Gastrocnemius medialis (tissue), 4 donors: ENCODE measurements around the gene TRAPPC3.

ENCODE experiments used
- CTCF ChIP-seq, 5 experiments: fragments of 450-650 bp in 3 of 5; fragments of 200-600 bp in 2 of 5; sonication (generic) in 2 of 5; IDR thresholded peaks in 4 of 5; conservative IDR thresholded peaks in 1 of 5; 1 replicate in 4 of 5; 2 replicates in 1 of 5; pipeline ENCODE4 v1.5.1; 2016 to 2019; ENCODE audit warnings: antibody characterized with exemption in 5 of 5, mild to moderate bottlenecking in 3 of 5, moderate library complexity in 3 of 5
- POLR2A ChIP-seq, 2 donors: fragments of 450-650 bp; IDR thresholded peaks; one replicate each; pipeline ENCODE4 v1.6.1; 2017; ENCODE audit warnings: antibody characterized with exemption in 2 of 2, mild to moderate bottlenecking in 2 of 2, moderate library complexity in 2 of 2

GRCh38 chr1:36159614-36160387 is 10.5 kb upstream of the TRAPPC3 start:
- TF ChIP-seq CTCF (IDR thresholded peaks at IDR 0.05 in 4 of 5, conservative IDR thresholded peaks at IDR 0.05 in 1 of 5), result no peak
- TF ChIP-seq POLR2A (IDR thresholded peaks at IDR 0.05), result no peak
